Sigmoid colon (tissue), 7 donors: Measurements from ENCODE around the gene LECT2. TPM values are rescaled to one million over a fixed set of nuclear protein-coding genes. Genes with fewer than 3 reads are reported as not detected.

Experiments used
- DNase-seq: peaks from one replicate; pipeline ENCODE4 v3.0.0-alpha.2; 2019
- H3K27ac ChIP-seq, 4 donors: fragments of 200-600 bp; sonication (generic); one replicate each; pipeline ENCODE4 v1.5.1; 2016 to 2019; ENCODE audit warnings: mild to moderate bottlenecking in 1 of 4
- H3K27me3 ChIP-seq, 3 donors: fragments of 200-600 bp; sonication (generic); one replicate each; pipeline ENCODE4 v1.5.1; 2019; ENCODE audit warnings: mild to moderate bottlenecking in 1 of 3
- H3K36me3 ChIP-seq, 4 donors: fragments of 200-600 bp; sonication (generic); one replicate each; pipeline ENCODE4 v1.5.1; 2016 to 2019
- H3K4me1 ChIP-seq, 4 donors: fragments of 200-600 bp; sonication (generic); one replicate each; pipeline ENCODE4 v1.5.1; 2017 to 2019
- H3K4me3 ChIP-seq, 4 donors: fragments of 200-600 bp; sonication (generic); one replicate each; pipeline ENCODE4 v1.5.1; 2017 to 2019; ENCODE audit warnings: mild to moderate bottlenecking in 2 of 4, moderate library complexity in 1 of 4
- H3K9me3 ChIP-seq, 4 donors: fragments of 200-600 bp in 3 of 4; sonication (generic) in 3 of 4; one replicate each; pipeline versions ENCODE4 v1.5.1 to v1.6.1; 2013 to 2019
- EP300 ChIP-seq, 4 donors: sonication (generic); formaldehyde crosslinking; IDR thresholded peaks; one replicate each; pipeline ENCODE4 v1.6.1; 2017; ENCODE audit warnings: antibody characterized with exemption in 4 of 4
- POLR2A ChIP-seq, 2 donors: fragments of 450-650 bp; IDR thresholded peaks; one replicate each; pipeline ENCODE4 v1.6.1; 2016; ENCODE audit warnings: antibody characterized with exemption in 2 of 2, mild to moderate bottlenecking in 2 of 2, moderate library complexity in 2 of 2
- POLR2AphosphoS5 ChIP-seq, 4 donors: sonication (generic); formaldehyde crosslinking; IDR thresholded peaks; one replicate each; pipeline ENCODE4 v1.6.1; 2017; ENCODE audit warnings: antibody characterized with exemption in 4 of 4
- WGBS, 2 donors: extraction: QIAGEN DNeasy Blood & Tissue Kit; methylation state at CpG; one replicate each; pipeline ENCODE4 v1.1.7; 2013; 5-methylcytosine and 5-hydroxymethylcytosine counted together
- intact Hi-C: fragments of 100-400 bp; cut with DNase I; formaldehyde crosslinking; loops from one replicate; pipeline ENCODE4 v1.15.1; 2023
- polyA plus RNA-seq, 3 donors: library from polyadenylated mRNA; stranded (reverse); fragments of 200-250 nt; gene quantifications; one replicate each; pipeline ENCODE4 v1.2.3, GENCODE V29; 2013
- total RNA-seq, 4 donors: library from RNA; depleted of rRNA; stranded (reverse); fragments of >200 nt; gene quantifications; one replicate each; pipeline ENCODE4 v1.1.0, GENCODE V29; 2016
- TF ChIP-seq, protein P1 (sequence below), 4 experiments: fragments of 450-650 bp in 3 of 4; fragments of 200-600 bp in 1 of 4; IDR thresholded peaks; one replicate each; pipeline ENCODE4 v1.5.1; 2016 to 2019; ENCODE audit warnings: antibody characterized with exemption in 4 of 4, mild to moderate bottlenecking in 3 of 4, moderate library complexity in 2 of 4
- donor health status: healthy with polysubstance abuse.
- donor health status: Bipolar disorder and iron deficiency.
- donor health status: healthy.

LECT2 gene
- total and polyA plus RNA-seq, 7 donors: not detected

DNA sequence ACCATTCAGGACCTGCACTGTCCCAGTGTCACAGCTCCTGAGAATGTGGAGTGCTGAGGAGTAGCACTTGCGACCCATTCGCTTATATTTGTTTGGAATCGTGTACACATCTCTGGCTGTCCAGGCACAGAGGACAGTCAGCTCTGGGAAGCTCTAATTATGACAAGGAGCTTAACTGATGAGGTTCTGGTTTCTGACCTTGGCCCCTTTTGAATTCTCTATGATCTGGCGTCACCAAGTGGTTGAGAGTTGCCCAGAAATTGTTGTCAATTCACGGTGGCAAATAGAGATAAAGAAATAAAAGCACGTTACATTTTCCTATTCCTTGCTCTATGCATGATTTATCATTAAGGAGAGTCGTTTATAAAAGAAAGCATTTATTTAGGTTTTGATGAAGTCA is 34.9 kb upstream of the LECT2 start:
- H3K36me3 ChIP-seq: no peaks in the 10 kb centered on the region
- H3K27me3 ChIP-seq: no peaks in the 10 kb centered on the region
- WGBS, 2 donors: 88% methylated on average over 7 of the region's 7 CpGs
- TF ChIP-seq POLR2AphosphoS5 (IDR thresholded peaks at IDR 0.05) (no peak), POLR2A (IDR thresholded peaks at IDR 0.05) (no peak), EP300 (IDR thresholded peaks at IDR 0.05) (no peak)
- TF ChIP-seq, protein P1, sequence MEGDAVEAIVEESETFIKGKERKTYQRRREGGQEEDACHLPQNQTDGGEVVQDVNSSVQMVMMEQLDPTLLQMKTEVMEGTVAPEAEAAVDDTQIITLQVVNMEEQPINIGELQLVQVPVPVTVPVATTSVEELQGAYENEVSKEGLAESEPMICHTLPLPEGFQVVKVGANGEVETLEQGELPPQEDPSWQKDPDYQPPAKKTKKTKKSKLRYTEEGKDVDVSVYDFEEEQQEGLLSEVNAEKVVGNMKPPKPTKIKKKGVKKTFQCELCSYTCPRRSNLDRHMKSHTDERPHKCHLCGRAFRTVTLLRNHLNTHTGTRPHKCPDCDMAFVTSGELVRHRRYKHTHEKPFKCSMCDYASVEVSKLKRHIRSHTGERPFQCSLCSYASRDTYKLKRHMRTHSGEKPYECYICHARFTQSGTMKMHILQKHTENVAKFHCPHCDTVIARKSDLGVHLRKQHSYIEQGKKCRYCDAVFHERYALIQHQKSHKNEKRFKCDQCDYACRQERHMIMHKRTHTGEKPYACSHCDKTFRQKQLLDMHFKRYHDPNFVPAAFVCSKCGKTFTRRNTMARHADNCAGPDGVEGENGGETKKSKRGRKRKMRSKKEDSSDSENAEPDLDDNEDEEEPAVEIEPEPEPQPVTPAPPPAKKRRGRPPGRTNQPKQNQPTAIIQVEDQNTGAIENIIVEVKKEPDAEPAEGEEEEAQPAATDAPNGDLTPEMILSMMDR (IDR thresholded peaks at IDR 0.05): no peak
- no peak overlapping the region for H3K4me3 ChIP-seq
- H3K9me3 ChIP-seq: no peaks in the 10 kb centered on the region
- H3K27ac ChIP-seq: no peak overlapping the region
- H3K4me1 ChIP-seq: peaks cover 0 to 57% (median 33%) of the 10 kb centered on the region in 4 donors
- no peak for DNase-seq
- intact Hi-C loops: no loop called here

DNA sequence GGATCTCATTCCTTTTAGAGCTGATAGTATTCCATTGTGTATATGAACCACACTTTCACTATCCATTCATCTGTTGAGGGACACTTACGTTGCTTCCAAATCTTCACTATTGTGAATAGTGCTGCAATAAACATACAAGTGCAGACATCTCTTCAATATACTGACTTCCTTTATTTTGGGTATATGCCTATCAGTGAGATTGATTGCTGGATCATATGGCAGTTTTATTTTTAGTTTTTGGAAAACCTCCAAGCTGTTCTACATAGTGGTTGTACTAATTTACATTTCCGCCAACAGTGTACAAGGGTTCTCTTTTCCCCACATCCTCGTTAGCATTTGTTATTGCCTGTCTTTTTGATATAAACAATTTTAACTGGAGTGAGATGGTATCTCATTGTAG is 33.8 kb upstream of the LECT2 start:
- no peaks in the 10 kb centered on the region for H3K9me3 ChIP-seq
- no peak overlapping the region for H3K27ac ChIP-seq
- H3K4me1 ChIP-seq: peaks cover 0 to 46% (median 21%) of the 10 kb centered on the region in 4 donors
- 75 to 85% methylated on average over 3 of the region's 3 CpGs for WGBS, 2 donors
- no peak for DNase-seq
- no peak overlapping the region for H3K4me3 ChIP-seq
- no peaks in the 10 kb centered on the region for H3K27me3 ChIP-seq
- TF ChIP-seq, protein P1 (IDR thresholded peaks at IDR 0.05): no peak
- TF ChIP-seq EP300 (IDR thresholded peaks at IDR 0.05) (no peak), POLR2AphosphoS5 (IDR thresholded peaks at IDR 0.05) (no peak), POLR2A (IDR thresholded peaks at IDR 0.05) (no peak)
- intact Hi-C loops: no loop called here
- no peaks in the 10 kb centered on the region for H3K36me3 ChIP-seq

DNA sequence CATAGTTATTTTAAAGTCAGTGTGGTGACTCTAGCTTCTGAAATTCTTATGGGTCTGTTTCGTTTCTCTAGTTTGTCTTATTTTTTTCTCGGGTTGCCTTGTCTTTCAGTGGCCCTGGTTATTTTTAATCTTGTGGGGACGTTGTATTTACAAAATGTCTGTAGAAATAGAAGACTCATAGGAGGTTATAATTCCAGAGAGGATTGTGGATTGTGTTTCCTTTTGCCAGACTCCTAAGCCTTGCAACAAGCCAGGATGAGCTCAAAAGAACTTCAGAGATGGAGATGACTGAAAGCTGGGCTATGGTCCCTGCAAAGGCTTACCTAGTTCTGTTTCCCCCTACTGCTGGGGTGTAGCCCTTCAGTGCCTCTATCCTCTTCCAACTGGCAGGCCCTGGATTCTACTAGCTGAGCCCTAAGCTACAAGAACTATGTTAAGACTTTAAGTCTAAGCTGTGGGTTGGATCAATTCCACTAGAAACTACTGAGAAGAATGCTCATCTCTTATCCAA is 32.2 kb upstream of the LECT2 start:
- Histone ChIP-seq H3K27ac (peak overlapping the region; percentile 53 to 76 (median 58)), H3K4me1 (peaks cover 0 to 30% (median 14%) of the 10 kb centered on the region in 4 donors), H3K9me3 (no peaks in the 10 kb centered on the region), H3K4me3 (no peak overlapping the region), H3K27me3 (no peaks in the 10 kb centered on the region), H3K36me3 (no peaks in the 10 kb centered on the region)
- DNase-seq: no peak
- TF ChIP-seq POLR2AphosphoS5 (IDR thresholded peaks at IDR 0.05) (peak in 3 of 4 donors; percentile 26 to 37 (median 33)), POLR2A (IDR thresholded peaks at IDR 0.05) (no peak)
- intact Hi-C loops: no loop called here
- 60 to 79% methylated on average over 3 of the region's 3 CpGs for WGBS, 2 donors

DNA sequence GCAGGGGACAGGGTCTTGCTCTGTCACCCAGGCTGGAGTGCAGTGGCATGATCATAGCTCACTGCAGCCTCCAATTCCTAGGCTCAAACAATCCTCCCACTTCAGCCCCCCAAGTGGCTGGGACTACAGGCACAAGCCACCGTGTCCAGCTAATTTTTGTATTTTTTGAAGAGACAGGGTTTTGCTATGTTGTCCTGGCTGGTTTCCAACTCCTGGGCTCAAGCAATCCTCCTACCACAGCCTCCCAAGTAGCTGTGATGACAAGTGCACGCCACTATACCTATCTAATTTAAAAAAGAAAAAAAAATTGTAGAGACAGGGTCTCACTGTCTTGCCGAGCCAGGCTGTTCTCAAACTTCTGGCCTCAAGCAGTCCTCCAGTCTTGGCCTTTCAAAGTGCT is 31.6 kb upstream of the LECT2 start:
- H3K27ac ChIP-seq: peak overlapping the region; percentile 53 to 76 (median 58)
- peaks cover 0 to 24% (median 14%) of the 10 kb centered on the region in 4 donors for H3K4me1 ChIP-seq
- H3K27me3 ChIP-seq: no peaks in the 10 kb centered on the region
- no peaks in the 10 kb centered on the region for H3K36me3 ChIP-seq
- no peak for DNase-seq
- TF ChIP-seq POLR2A (IDR thresholded peaks at IDR 0.05) (no peak), POLR2AphosphoS5 (IDR thresholded peaks at IDR 0.05) (no peak), EP300 (IDR thresholded peaks at IDR 0.05) (no peak)
- TF ChIP-seq, protein P1 (IDR thresholded peaks at IDR 0.05): no peak
- intact Hi-C loops: no loop called here
- no peaks in the 10 kb centered on the region for H3K9me3 ChIP-seq
- no peak overlapping the region for H3K4me3 ChIP-seq
- 77 to 88% methylated on average over 3 of the region's 3 CpGs for WGBS, 2 donors

DNA sequence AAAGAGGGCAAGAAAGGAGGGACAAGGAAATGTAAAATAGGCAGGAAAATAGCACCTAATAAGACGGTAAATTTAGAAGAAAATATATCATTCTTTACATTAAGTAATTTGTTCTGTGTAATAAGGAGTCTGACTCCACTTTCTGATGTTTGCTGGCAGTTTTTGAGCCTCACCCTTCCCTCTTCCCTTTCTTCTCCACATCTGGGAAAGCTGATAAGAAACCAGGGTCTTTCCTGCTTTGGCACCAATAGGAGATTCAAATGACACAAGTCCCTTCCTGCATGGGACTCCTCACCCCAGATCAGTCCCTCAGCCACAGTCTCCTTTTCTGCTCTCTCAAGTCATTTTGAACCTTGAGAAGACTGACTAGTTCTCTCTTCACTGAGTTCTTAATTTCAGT is 31.2 kb upstream of the LECT2 start:
- H3K27me3 ChIP-seq: no peaks in the 10 kb centered on the region
- TF ChIP-seq, protein P1 (IDR thresholded peaks at IDR 0.05): no peak
- TF ChIP-seq POLR2AphosphoS5 (IDR thresholded peaks at IDR 0.05): no peak
- no peak for TF ChIP-seq EP300 (IDR thresholded peaks at IDR 0.05)
- no peak for TF ChIP-seq POLR2A (IDR thresholded peaks at IDR 0.05)
- H3K4me1 ChIP-seq: peaks cover 0 to 22% (median 14%) of the 10 kb centered on the region in 4 donors
- H3K4me3 ChIP-seq: no peak overlapping the region
- H3K9me3 ChIP-seq: no peaks in the 10 kb centered on the region
- peak overlapping the region in 3 of 4 donors; percentile 57 to 76 (median 60) for H3K27ac ChIP-seq
- no peaks in the 10 kb centered on the region for H3K36me3 ChIP-seq
- DNase-seq: no peak
- WGBS, 2 donors: 49 to 73% methylated on average over 1 of the region's 1 CpG
- intact Hi-C loops: no loop called here
